Colonic mucosa (tissue), 4 donors: ENCODE measurements around the gene GOLGA6A. TPM values are rescaled to one million over a fixed set of nuclear protein-coding genes. Genes with fewer than 3 reads are reported as not detected.

Experiments used
- DNase-seq: peaks from one replicate; pipeline ENCODE4 v3.0.0-alpha.2; 2020
- H3K27ac ChIP-seq: fragments of 200-600 bp; one replicate; pipeline ENCODE4 v1.8.0; 2021
- H3K27me3 ChIP-seq: fragments of 200-600 bp; one replicate; pipeline ENCODE4 v1.8.0; 2021
- H3K36me3 ChIP-seq: fragments of 200-600 bp; one replicate; pipeline ENCODE4 v1.8.0; 2021
- H3K4me1 ChIP-seq: fragments of 200-600 bp; one replicate; pipeline ENCODE4 v1.8.0; 2021; ENCODE audit warnings: mild to moderate bottlenecking
- H3K4me3 ChIP-seq: fragments of 200-600 bp; one replicate; pipeline ENCODE4 v1.8.0; 2021
- H3K9ac ChIP-seq, 2 donors: one replicate each; pipeline ENCODE4 v1.7.0; 2013; ENCODE audit warnings: control low read depth in 2 of 2, low read depth in 2 of 2, low read length in 2 of 2
- H3K9me3 ChIP-seq: fragments of 200-600 bp; one replicate; pipeline ENCODE4 v1.8.0; 2021
- intact Hi-C: fragments of 100-400 bp; cut with DNase I; formaldehyde crosslinking; loops from one replicate; pipeline ENCODE4 v1.14.1; 2022
- total RNA-seq, 2 donors: library from RNA; stranded (reverse); fragmentation: NEBNext Ultra II Directional in 1 of 2; extraction: Animal tissue kit (Norgen Biotek cat#: 25700) in 1 of 2; gene quantifications; one replicate each; pipeline ENCODE4 v1.2.1, GENCODE V29; 2021
- TF ChIP-seq, protein P1 (sequence below): fragments of 200-600 bp; IDR thresholded peaks from one replicate; pipeline ENCODE4 v1.8.0; 2022; ENCODE audit warnings: antibody characterized with exemption, mild to moderate bottlenecking
- donor health status: healthy.
- donor health status: DM: no; HTN: no; CAD: no.
- donor health status: DM: no; HTN: no; CAD: no.

The GOLGA6A gene
- total RNA-seq, 2 donors from 2014 or later = not detected

DNA sequence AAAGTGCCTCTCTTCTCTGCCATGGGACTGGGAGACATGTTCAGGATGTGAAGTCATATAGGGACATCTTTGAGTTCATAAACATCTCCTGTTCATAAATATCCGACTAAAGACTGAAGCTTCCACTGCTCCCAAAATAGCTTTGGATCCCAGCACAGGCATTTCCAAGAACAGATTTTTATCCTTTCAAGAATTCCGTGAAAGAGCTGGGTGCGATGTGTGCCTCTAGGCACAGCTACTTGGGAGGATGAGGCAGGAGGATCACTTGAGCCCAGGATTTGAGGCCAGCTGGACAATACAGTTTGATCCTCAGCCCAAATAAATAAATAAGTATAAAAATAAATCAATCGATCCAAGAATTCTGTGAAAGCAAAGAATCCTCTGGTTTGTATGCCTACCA is 41.3 kb upstream of the GOLGA6A start:
- no peaks in the 10 kb centered on the region for H3K9me3 ChIP-seq
- H3K9ac ChIP-seq = no peak overlapping the region
- peaks cover 11% of the 10 kb centered on the region for H3K27me3 ChIP-seq
- H3K4me1 ChIP-seq = no peaks in the 10 kb centered on the region
- TF ChIP-seq, protein P1, sequence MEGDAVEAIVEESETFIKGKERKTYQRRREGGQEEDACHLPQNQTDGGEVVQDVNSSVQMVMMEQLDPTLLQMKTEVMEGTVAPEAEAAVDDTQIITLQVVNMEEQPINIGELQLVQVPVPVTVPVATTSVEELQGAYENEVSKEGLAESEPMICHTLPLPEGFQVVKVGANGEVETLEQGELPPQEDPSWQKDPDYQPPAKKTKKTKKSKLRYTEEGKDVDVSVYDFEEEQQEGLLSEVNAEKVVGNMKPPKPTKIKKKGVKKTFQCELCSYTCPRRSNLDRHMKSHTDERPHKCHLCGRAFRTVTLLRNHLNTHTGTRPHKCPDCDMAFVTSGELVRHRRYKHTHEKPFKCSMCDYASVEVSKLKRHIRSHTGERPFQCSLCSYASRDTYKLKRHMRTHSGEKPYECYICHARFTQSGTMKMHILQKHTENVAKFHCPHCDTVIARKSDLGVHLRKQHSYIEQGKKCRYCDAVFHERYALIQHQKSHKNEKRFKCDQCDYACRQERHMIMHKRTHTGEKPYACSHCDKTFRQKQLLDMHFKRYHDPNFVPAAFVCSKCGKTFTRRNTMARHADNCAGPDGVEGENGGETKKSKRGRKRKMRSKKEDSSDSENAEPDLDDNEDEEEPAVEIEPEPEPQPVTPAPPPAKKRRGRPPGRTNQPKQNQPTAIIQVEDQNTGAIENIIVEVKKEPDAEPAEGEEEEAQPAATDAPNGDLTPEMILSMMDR = no peak
- no peak overlapping the region for H3K27ac ChIP-seq
- intact Hi-C loops = no loop called here
- H3K4me3 ChIP-seq = no peak overlapping the region
- no peaks in the 10 kb centered on the region for H3K36me3 ChIP-seq
- DNase-seq = no peak

DNA sequence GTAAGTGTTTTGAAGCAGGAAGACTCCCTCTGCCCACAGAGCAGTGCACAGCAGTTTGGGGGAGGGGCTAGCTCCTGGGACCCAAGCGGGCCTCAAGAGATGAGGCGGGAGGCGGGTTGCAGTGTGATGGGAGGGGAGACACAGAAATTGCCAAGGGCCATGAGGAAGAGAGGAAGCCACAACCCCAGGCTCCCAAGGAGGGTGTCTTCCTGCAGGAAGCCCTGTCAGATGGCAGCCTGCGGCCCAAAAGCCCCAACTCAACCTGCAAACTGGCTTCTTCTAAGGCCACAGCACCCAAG is 40.7 kb upstream of the GOLGA6A start:
- Histone ChIP-seq H3K4me1 (no peaks in the 10 kb centered on the region), H3K9ac (no peak overlapping the region), H3K4me3 (no peak overlapping the region), H3K9me3 (no peaks in the 10 kb centered on the region), H3K36me3 (no peaks in the 10 kb centered on the region), H3K27ac (no peak overlapping the region), H3K27me3 (peaks cover 5% of the 10 kb centered on the region)
- DNase-seq = no peak
- TF ChIP-seq, protein P1 = no peak
- intact Hi-C loops = no loop called here

DNA sequence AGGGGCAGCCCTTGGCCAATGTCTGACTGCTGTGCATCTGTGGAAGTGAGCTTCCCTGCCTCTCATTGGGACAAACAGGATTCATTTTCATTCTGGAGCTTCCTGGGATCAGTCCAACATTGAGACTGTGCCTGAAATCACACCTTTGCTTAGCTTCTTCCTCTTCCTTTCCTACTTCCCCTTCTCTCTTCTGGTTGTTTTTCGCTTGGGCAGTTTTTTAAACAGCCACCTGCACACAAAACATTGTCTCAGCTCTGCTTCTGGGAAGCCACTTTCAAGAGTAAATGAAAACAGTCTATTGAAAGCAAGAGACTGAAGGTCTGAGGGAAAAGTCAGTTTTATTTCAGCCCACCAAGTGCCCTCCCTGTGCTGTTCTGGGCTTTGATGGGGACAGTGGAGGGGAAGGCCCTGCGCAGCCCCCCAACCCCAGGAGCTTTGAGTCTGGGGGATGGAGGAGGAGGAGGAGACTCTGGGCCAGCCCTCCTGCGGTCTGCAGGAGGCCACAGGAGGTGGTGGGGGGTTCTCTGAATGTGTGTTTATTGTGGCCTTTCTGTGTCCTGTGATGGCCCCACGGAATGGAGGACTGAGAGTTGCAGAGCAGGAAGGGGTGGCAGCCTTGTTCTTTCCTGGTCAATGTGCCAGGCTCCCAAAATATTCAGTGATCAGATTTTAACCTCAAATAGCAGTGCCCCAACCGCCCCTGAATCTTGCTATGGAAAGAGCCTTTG is 40.2 kb upstream of the GOLGA6A start:
- no peaks in the 10 kb centered on the region for H3K4me1 ChIP-seq
- H3K27ac ChIP-seq = no peak overlapping the region
- no peak overlapping the region for H3K9ac ChIP-seq
- no peak for DNase-seq
- H3K27me3 ChIP-seq = peaks cover under 1% of the 10 kb centered on the region
- H3K9me3 ChIP-seq = no peaks in the 10 kb centered on the region
- H3K4me3 ChIP-seq = no peak overlapping the region
- TF ChIP-seq, protein P1 = no peak
- no peaks in the 10 kb centered on the region for H3K36me3 ChIP-seq
- intact Hi-C loops = no loop called here

DNA sequence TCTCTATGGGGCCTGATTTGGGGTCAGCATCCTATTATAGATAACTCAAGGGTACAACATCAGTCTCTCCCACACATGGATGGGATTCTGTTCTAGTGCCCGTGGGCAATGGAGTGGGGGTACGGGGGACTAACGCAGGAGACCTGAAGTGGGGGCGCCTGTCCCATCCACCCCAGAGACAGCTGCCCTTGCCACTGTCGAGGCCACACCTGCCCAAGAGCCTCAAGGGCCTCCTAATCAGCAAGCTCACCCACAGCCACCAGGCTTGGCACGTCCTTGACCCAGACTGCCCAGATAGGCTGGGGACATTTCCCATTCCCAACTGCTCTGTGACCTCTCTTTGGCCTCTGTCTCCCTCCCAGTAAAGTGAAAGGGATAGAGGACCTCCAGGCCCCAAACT is 39.5 kb upstream of the GOLGA6A start:
- TF ChIP-seq, protein P1 = no peak
- intact Hi-C loops = no loop called here
- no peaks in the 10 kb centered on the region for H3K36me3 ChIP-seq
- H3K4me3 ChIP-seq = no peak overlapping the region
- H3K9me3 ChIP-seq = no peaks in the 10 kb centered on the region
- DNase-seq = no peak
- no peak overlapping the region for H3K27ac ChIP-seq
- no peak overlapping the region for H3K9ac ChIP-seq
- H3K27me3 ChIP-seq = no peaks in the 10 kb centered on the region
- no peaks in the 10 kb centered on the region for H3K4me1 ChIP-seq

DNA sequence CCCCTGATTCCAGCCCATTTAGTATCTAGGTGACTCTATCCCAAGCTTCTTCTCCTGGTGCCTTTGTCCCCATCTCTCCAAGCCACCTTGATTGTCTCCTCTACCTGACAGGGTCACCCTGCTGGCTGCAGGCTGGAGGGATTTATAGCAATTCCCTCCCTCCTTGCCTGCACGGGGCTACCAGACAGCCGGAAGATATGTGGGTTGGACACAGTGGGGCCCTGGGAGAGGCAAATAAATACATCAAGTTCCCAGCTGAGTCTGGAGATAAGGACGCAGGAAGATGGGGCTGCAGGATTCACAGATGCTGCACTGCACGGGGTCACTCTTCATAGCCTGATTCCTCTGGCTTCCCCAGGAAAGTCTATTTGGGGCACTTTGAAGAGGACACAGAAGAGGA is 38.7 kb upstream of the GOLGA6A start:
- Histone ChIP-seq H3K4me1 (no peaks in the 10 kb centered on the region), H3K36me3 (no peaks in the 10 kb centered on the region), H3K9me3 (no peaks in the 10 kb centered on the region), H3K27ac (no peak overlapping the region), H3K4me3 (no peak overlapping the region), H3K9ac (no peak overlapping the region), H3K27me3 (no peaks in the 10 kb centered on the region)
- no peak for DNase-seq
- TF ChIP-seq, protein P1 = no peak
- intact Hi-C loops = no loop called here
